ENCODE measurements around the gene MSI2.

The MSI2 gene

DNA sequence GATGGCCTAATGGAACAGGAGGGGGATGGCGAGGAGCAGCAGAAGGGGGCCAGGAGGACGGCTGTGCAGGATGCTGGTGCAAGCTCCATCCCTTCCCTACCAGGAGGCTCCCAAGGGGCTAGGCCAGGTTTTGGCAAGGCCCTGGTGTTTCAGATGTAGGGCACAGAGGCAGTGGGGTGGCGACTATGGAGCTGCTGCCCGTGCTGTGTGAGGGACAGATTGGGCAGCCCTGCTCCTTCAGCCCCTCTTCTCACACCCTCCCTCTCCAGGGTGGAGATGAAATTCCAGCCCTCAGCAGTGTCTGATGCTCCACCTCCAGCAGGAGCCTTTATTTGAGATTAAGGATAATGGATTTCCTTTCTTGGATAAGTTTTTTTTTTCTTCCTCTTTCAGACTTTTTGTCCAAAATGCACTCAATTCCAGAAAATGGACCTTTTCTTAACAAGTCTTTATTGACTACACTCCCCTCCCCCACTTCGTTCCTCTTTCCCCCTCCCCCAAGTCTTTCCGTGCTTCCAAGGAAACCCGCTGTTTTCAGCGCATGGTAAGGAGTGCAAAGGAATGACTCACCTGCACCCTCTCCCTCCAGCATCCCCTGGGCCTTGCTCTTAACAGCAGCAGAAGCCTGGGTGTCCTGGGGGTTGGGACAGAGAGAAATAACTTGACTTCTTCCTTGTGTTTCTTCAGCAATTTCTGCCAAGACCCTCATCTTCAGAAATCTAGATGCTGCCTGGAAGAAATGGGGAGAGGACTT is 393.6 kb downstream of the MSI2 start:
- Histone ChIP-seq H3K9ac (ENCODE audit: low read length) (no peak overlapping the region), H3K9me3 (ENCODE audit: control insufficient read depth, low read length) (no peaks in the 10 kb centered on the region), H3K36me3 (ENCODE audit: control insufficient read depth, insufficient read depth, low read length) (no peaks in the 10 kb centered on the region), H3K4me1 (ENCODE audit: control insufficient read depth, insufficient read depth, low read length) (no peaks in the 10 kb centered on the region), H3K27me3 (ENCODE audit: control insufficient read depth, insufficient read depth, low read length) (no peaks in the 10 kb centered on the region), H3K4me3 (ENCODE audit: low read length) (no peak overlapping the region)

DNA sequence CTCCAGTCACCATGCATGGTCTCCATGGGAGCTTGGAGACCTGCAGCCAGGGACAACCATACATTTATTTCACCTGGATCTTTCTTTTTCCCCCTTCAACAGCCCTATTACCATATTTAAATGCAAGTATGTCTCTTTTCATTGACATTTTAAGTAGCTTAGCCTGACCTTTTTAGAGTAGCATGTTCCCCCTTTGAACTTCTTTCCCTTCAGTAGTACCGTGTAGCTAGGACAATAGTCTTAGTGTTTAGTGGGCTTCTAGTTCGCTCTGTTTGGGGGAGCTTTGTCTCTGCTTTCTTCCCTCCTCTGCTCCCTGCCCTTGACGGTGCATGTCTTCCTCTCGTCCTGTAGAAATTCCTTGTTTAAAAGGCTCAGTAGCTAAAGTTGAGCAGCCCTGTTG is 394.2 kb downstream of the MSI2 start:
- Histone ChIP-seq H3K4me1 (ENCODE audit: control insufficient read depth, insufficient read depth, low read length) (no peaks in the 10 kb centered on the region), H3K4me3 (ENCODE audit: low read length) (no peak overlapping the region), H3K27me3 (ENCODE audit: control insufficient read depth, insufficient read depth, low read length) (no peaks in the 10 kb centered on the region), H3K9me3 (ENCODE audit: control insufficient read depth, low read length) (no peaks in the 10 kb centered on the region), H3K9ac (ENCODE audit: low read length) (no peak overlapping the region), H3K36me3 (ENCODE audit: control insufficient read depth, insufficient read depth, low read length) (no peaks in the 10 kb centered on the region)

DNA sequence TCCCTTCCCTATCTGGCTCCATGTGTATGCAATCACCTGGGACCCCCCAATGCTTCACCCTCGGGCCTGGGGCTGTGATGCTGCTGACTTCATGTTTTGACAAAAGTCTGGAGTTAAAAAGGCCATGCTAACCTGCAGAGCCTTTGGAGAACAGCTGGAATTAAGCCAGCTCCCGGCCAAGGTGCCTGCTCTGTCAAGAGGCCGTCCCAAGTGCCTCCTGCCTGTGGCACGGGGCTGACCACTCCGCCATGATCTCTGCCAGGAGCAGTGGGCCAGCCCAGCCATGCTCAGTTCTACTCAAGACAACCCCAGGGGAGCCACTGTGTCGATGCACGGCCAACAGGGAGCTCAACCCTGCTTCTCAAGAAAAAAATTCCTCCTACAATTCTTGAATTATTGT is 395.1 kb downstream of the MSI2 start:
- H3K9ac ChIP-seq (ENCODE audit: low read length), result no peak overlapping the region
- H3K27me3 ChIP-seq (ENCODE audit: control insufficient read depth, insufficient read depth, low read length), result no peaks in the 10 kb centered on the region
- no peaks in the 10 kb centered on the region for H3K9me3 ChIP-seq (ENCODE audit: control insufficient read depth, low read length)
- no peak overlapping the region for H3K4me3 ChIP-seq (ENCODE audit: low read length)
- no peaks in the 10 kb centered on the region for H3K4me1 ChIP-seq (ENCODE audit: control insufficient read depth, insufficient read depth, low read length)
- no peaks in the 10 kb centered on the region for H3K36me3 ChIP-seq (ENCODE audit: control insufficient read depth, insufficient read depth, low read length)

DNA sequence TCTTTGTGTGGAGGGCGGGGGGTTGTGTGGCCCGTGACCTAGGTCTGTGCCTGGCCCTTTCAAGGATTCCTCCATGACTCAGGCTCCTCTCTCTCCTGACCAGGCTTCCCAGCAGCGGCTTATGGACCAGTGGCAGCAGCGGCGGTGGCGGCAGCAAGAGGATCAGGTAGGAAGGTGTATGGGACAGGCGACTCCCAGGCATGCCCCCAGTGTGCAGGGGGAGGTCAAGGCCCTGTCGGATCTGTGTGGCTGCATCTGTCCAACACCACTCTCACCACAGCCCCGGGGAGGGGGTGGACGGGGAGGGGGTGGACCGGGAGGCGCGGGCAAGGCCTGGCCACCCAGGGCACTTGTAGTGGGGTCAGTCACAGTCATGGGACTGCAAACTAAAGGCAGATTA is 395.7 kb downstream of the MSI2 start:
- Histone ChIP-seq H3K9ac (ENCODE audit: low read length) (no peak overlapping the region), H3K4me1 (ENCODE audit: control insufficient read depth, insufficient read depth, low read length) (no peaks in the 10 kb centered on the region), H3K27me3 (ENCODE audit: control insufficient read depth, insufficient read depth, low read length) (no peaks in the 10 kb centered on the region), H3K4me3 (ENCODE audit: low read length) (no peak overlapping the region), H3K9me3 (ENCODE audit: control insufficient read depth, low read length) (no peaks in the 10 kb centered on the region), H3K36me3 (ENCODE audit: control insufficient read depth, insufficient read depth, low read length) (no peaks in the 10 kb centered on the region)

DNA sequence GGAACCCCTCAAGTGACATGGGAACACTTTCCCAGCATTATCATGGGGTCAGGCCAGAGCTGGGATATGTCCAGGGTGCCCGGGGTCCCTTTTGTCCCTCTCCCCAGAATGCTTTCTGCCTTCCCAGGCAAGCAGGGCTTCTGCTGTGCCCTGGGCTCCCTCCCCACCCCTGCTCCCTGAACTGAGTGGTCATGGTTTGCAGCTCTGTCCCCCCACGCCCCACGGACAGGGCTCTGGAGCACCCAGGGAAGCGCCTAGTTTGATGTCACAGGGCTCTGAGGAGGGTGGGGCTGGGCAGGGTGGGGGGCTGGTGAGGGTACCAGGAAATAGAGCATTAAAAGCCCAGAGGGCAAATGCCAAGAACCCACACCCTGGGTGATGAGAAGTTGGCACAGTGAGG is 396.5 kb downstream of the MSI2 start:
- H3K4me3 ChIP-seq (ENCODE audit: low read length), result no peak overlapping the region
- H3K9me3 ChIP-seq (ENCODE audit: control insufficient read depth, low read length), result no peaks in the 10 kb centered on the region
- H3K36me3 ChIP-seq (ENCODE audit: control insufficient read depth, insufficient read depth, low read length), result no peaks in the 10 kb centered on the region
- no peaks in the 10 kb centered on the region for H3K4me1 ChIP-seq (ENCODE audit: control insufficient read depth, insufficient read depth, low read length)
- no peaks in the 10 kb centered on the region for H3K27me3 ChIP-seq (ENCODE audit: control insufficient read depth, insufficient read depth, low read length)
- H3K9ac ChIP-seq (ENCODE audit: low read length), result no peak overlapping the region

DNA sequence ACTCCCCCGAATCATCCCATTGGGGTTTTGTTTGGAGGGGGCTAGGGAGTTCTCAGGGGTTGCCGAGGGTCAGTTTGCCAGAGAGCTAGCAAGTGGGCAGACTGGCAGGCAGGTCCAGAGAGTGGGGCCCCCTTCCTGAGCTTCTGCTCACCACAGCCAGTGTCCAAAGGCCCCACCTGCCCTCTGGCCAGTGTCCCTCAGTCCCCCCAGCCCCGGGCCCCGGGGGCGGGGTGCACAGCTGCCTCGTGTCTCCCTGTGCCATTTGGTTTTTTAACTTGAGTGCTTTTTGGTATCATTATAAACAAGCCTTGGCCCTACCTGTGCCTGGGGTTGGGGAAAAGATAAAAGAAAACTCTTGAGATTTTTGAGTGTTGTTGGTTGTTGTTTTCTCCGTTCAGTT is 397.0 kb downstream of the MSI2 start:
- Histone ChIP-seq H3K36me3 (ENCODE audit: control insufficient read depth, insufficient read depth, low read length) (no peaks in the 10 kb centered on the region), H3K27me3 (ENCODE audit: control insufficient read depth, insufficient read depth, low read length) (no peaks in the 10 kb centered on the region), H3K4me1 (ENCODE audit: control insufficient read depth, insufficient read depth, low read length) (no peaks in the 10 kb centered on the region), H3K9ac (ENCODE audit: low read length) (no peak overlapping the region), H3K4me3 (ENCODE audit: low read length) (no peak overlapping the region), H3K9me3 (ENCODE audit: control insufficient read depth, low read length) (no peaks in the 10 kb centered on the region)

DNA sequence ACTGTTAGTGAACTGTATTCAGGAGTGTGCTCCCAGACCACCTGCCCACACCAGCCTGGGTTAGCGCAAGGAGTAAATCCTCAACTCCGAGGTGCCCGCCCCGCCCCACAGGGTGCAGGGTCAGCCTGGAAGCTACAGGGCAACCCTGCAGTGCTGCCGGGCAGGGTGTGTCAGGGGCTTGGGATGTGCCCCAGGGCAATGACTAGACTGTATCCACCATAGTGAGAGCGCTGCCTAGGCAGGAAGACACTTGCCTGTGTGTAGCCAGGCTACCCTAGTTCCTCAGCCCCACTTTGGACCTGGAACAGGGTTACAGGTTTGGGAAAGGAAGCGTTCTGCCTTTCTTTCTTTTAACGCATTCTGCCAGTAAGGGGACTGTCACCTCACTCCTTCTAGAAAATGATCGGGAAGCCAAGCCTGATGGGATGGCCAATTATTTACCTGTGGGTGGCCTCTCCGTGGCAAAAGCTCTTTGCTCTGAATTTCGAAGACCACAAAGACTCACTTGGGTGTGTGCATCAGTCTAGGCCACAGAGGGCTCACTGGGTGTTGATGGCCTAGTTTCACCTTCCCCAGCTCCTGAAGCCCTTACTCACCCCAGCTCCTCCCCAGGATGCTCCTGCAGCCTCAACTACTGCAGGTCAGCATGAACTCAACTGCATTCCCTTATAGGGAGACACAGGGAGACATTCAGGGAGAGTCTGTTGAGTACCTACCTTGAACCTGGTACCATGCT is 397.9 kb downstream of the MSI2 start:
- Histone ChIP-seq H3K9ac (ENCODE audit: low read length) (no peak overlapping the region), H3K9me3 (ENCODE audit: control insufficient read depth, low read length) (no peaks in the 10 kb centered on the region), H3K27me3 (ENCODE audit: control insufficient read depth, insufficient read depth, low read length) (no peaks in the 10 kb centered on the region), H3K4me1 (ENCODE audit: control insufficient read depth, insufficient read depth, low read length) (no peaks in the 10 kb centered on the region), H3K36me3 (ENCODE audit: control insufficient read depth, insufficient read depth, low read length) (no peaks in the 10 kb centered on the region), H3K4me3 (ENCODE audit: low read length) (no peak overlapping the region)

DNA sequence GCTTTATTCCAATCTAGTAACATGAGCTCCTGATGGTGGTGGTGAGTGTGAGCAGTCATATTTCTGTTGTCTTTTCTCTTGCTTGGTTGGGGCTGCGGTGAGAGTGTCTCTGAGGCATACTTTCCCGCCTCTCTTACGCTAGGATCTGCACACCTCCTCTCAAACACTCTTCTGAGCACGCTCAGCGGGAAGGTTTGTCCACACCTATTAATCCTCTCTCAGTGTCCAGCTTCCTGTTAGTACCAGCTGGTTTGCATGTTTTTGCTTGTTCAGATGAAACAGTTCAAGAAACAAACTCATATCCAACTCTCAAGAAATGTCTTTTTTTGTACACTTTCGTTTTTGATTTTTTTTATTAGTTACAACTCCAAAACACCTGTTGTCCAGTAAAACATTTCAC is 399.2 kb downstream of the MSI2 start:
- Histone ChIP-seq H3K36me3 (ENCODE audit: control insufficient read depth, insufficient read depth, low read length) (no peaks in the 10 kb centered on the region), H3K4me3 (ENCODE audit: low read length) (no peak overlapping the region)

DNA sequence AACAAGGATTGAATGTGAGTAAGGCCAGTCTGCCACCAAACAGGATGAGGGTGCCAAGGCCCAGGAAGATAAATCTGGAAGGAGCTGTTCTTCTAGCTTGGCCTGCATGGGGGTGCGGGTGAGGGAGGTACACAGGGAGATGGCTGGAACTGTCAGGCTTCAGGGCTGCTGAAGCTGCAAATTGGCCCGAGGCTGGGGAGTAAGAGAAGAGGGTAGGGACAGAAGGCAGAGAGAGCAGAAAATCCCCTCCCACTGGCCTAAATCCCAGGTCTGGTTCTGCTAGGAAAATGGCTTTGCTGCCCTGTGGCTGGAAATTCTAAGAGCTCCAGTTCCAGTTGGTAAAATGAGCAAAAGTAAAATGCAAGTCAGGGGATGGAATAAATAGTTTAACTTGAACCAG is 400.9 kb downstream of the MSI2 start:
- H3K36me3 ChIP-seq (ENCODE audit: control insufficient read depth, insufficient read depth, low read length), result no peaks in the 10 kb centered on the region
- no peak overlapping the region for H3K9ac ChIP-seq (ENCODE audit: low read length)
- peaks cover under 1% of the 10 kb centered on the region for H3K4me1 ChIP-seq (ENCODE audit: control insufficient read depth, insufficient read depth, low read length)
- H3K4me3 ChIP-seq (ENCODE audit: low read length), result no peak overlapping the region
- H3K27me3 ChIP-seq (ENCODE audit: control insufficient read depth, insufficient read depth, low read length), result no peaks in the 10 kb centered on the region
- H3K9me3 ChIP-seq (ENCODE audit: control insufficient read depth, low read length), result no peaks in the 10 kb centered on the region

More for the DNA sequence above, 399.2 kb downstream of the MSI2 start:
- Histone ChIP-seq H3K9ac (ENCODE audit: low read length) (no peak overlapping the region), H3K4me1 (ENCODE audit: control insufficient read depth, insufficient read depth, low read length) (no peaks in the 10 kb centered on the region), H3K27me3 (ENCODE audit: control insufficient read depth, insufficient read depth, low read length) (no peaks in the 10 kb centered on the region), H3K9me3 (ENCODE audit: control insufficient read depth, low read length) (no peaks in the 10 kb centered on the region)

DNA sequence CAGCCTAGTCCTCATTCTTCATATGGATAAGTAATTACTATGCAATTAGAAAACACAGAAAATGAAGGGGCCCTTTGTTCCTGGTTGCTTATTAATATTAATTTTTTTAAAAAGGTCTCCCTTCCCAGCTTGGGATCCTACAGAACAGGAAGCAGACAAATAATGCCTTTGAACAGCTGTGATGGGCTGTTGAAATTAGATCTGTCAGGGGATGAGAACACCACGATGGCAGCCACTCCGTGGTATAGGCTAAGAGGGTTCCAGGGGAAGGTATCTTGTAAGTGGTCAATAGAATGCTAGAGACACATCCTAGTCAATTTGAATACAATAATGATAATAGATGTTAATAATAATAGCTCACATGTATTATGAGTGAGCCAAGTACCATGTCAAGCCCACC is 405.7 kb downstream of the MSI2 start:
- no peaks in the 10 kb centered on the region for H3K9me3 ChIP-seq (ENCODE audit: control insufficient read depth, low read length)
- H3K36me3 ChIP-seq (ENCODE audit: control insufficient read depth, insufficient read depth, low read length), result no peaks in the 10 kb centered on the region
- no peak overlapping the region for H3K9ac ChIP-seq (ENCODE audit: low read length)
- peaks cover 16% of the 10 kb centered on the region for H3K4me1 ChIP-seq (ENCODE audit: control insufficient read depth, insufficient read depth, low read length)
- no peak overlapping the region for H3K4me3 ChIP-seq (ENCODE audit: low read length)
- H3K27me3 ChIP-seq (ENCODE audit: control insufficient read depth, insufficient read depth, low read length), result no peaks in the 10 kb centered on the region

DNA sequence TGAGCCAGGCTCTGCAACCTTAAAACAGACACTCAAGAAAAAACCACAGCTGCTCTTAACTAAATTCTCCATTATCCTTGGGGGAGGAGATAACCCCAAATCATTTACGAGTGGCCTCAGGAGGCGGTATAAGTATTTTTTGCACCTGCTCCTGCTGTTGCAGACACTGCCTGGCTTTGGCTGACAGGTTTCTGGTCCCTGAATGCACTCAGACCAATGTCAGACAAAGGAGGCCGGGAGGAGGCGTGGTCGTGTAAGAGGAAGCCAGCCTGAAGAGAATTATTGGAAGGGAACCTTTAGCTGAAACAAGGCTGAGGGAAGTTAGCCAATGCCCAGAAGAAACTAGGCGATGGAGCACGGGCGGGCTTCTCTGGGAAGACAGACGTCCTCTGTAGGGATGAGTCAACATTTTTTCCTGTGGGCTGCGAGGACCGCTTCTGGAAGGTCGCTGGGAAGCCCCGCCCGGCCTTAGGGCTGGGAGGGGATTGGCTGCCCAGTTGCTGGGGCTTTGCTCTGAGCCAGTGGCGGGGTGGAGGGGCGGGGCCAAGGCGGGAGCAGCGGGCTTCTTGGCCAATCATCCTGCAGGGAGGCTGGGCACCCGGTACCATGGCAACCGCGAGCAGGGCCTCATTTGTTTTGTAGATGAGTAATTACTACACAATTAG is 406.5 kb downstream of the MSI2 start:
- H3K9me3 ChIP-seq (ENCODE audit: control insufficient read depth, low read length), result no peaks in the 10 kb centered on the region
- peaks cover 16% of the 10 kb centered on the region for H3K4me1 ChIP-seq (ENCODE audit: control insufficient read depth, insufficient read depth, low read length)
- H3K36me3 ChIP-seq (ENCODE audit: control insufficient read depth, insufficient read depth, low read length), result no peaks in the 10 kb centered on the region
- no peaks in the 10 kb centered on the region for H3K27me3 ChIP-seq (ENCODE audit: control insufficient read depth, insufficient read depth, low read length)
- peak overlapping the region; percentile 42 for H3K4me3 ChIP-seq (ENCODE audit: low read length)
- H3K9ac ChIP-seq (ENCODE audit: low read length), result peak overlapping the region; percentile 35

DNA sequence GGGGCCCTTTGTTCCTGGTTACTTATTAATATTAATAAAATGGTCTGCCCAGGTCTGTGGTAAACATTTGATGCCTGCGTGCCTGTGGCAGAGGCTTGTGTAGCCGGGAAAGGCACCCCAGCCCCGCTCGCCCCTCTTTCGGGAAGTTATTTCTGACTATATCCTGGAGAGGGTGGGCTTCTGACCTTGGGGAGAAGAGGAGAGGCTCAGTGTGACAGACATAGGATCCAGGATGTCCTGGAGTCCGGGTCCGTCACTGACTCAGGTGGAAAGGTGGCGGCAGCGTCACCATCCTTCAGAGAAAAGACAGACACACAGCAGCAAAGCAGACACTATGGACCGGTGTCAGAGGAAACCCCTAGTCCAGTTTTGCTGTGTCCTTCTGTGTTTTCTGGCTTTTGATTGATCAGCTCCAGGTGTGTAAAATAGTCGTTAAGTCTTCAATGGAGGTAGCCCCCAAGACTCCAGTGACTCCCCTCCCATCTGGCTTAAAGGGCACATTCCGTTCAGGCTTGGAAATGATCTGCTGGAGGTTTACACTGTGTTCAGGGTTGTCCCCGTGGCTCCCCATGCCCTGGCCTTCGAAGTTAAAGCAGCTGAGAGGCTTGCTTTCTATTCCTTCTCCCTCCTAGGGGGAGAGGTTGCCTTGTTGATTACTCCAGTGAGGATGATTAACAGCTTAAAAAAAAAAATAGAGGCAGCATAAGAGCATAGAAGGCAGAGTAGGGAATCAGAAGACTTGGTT is 407.2 kb downstream of the MSI2 start:
- Histone ChIP-seq H3K27me3 (ENCODE audit: control insufficient read depth, insufficient read depth, low read length) (no peaks in the 10 kb centered on the region), H3K9me3 (ENCODE audit: control insufficient read depth, low read length) (no peaks in the 10 kb centered on the region), H3K4me1 (ENCODE audit: control insufficient read depth, insufficient read depth, low read length) (peaks cover 16% of the 10 kb centered on the region), H3K9ac (ENCODE audit: low read length) (peak overlapping the region; percentile 35), H3K4me3 (ENCODE audit: low read length) (no peak overlapping the region), H3K36me3 (ENCODE audit: control insufficient read depth, insufficient read depth, low read length) (no peaks in the 10 kb centered on the region)
